Activated CD4-positive, alpha-beta T cell treated with anti-CD3 and anti-CD28 coated beads, Interleukin-2, amount 10 ng/mL, durations not matched to agents 7 days and 5 days (primary cell): ENCODE data around the gene PCDHA13. TPM values are rescaled to one million over a fixed set of nuclear protein-coding genes. Genes with fewer than 3 reads are reported as not detected.
"Not testable (repeated sequence)": the region's sequence is repeated elsewhere in the genome, so short reads cannot be mapped to it uniquely, and the experiment has no call there.

Source experiments
- CTCF ChIA-PET: fragments of 350-600 bp; sonication (Branson Sonifier 250); formaldehyde crosslinking; loops from one replicate; lab custom pipeline; 2021; ENCODE audit warnings: antibody characterized with exemption; lab: Charles Lee
- POLR2A ChIA-PET: fragments of 350-600 bp; sonication (Branson Sonifier 250); formaldehyde crosslinking; loops from one replicate; lab custom pipeline; 2021; ENCODE audit warnings: antibody characterized with exemption; lab: Charles Lee
- DNase-seq: peaks from one replicate; pipeline ENCODE4 v3.0.0-alpha.2; 2020
- H3K27ac Mint-ChIP-seq: one replicate; pipeline ENCODE4 v1.8.0; 2021; ENCODE audit warnings: mild to moderate bottlenecking, moderate library complexity, mixed read lengths
- H3K27me3 Mint-ChIP-seq: one replicate; pipeline ENCODE4 v1.8.0; 2021; ENCODE audit warnings: mixed read lengths
- H3K36me3 Mint-ChIP-seq: one replicate; pipeline ENCODE4 v1.8.0; 2021; ENCODE audit warnings: low read depth, mixed read lengths
- H3K4me1 Mint-ChIP-seq: one replicate; pipeline ENCODE4 v1.8.0; 2021; ENCODE audit warnings: mixed read lengths
- H3K4me3 Mint-ChIP-seq: one replicate; pipeline ENCODE4 v1.8.0; 2021; ENCODE audit warnings: mild to moderate bottlenecking, moderate library complexity, mixed read lengths
- H3K9me3 Mint-ChIP-seq: one replicate; pipeline ENCODE4 v1.8.0; 2021; ENCODE audit warnings: mixed read lengths
- total RNA-seq, 2 experiments: library from RNA; stranded (reverse); gene quantifications; one replicate each; pipeline ENCODE4 v1.2.3, GENCODE V29; 2021

The PCDHA13 gene
- total RNA-seq, result not detected

DNA sequence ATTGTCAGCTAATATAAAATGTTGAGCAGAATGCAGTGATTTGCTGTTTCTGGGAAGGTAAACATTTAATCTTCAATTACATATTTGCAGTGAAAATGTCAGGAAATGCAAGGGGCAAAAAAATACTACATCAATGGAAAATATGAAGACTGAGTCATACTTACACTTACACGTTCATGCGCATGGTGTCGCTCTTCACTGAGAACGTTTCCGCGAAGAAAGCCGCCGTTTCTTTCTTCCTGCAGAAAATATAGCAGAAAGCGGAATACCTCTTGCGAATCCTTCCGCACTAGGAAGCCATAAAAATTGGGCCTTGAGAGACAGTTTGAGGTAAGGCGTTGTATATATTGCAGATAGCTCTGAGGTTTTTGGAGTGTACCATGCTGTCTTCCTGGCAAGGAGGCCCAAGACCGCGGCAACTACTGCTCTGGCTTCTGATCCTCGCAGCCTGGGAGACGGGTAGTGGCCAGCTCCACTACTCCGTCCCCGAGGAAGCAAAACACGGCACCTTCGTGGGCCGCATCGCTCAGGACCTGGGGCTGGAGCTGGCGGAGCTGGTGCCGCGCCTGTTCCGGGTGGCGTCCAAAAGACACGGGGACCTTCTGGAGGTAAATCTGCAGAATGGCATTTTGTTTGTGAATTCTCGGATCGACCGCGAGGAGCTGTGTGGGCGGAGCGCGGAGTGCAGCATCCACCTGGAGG is at the start of gene PCDHA13:
Gene PCDHA13 (plus strand): TSS at position 236 of the 702 bp plus-strand sequence. CDS start 145 bp downstream, at position 381.
- H3K4me1 Mint-ChIP-seq, result no peaks in the 10 kb centered on the region
- DNase-seq, result no peak
- POLR2A ChIA-PET, result no interaction called here
- CTCF ChIA-PET, result no interaction called here
- no peaks in the 10 kb centered on the region for H3K36me3 Mint-ChIP-seq
- peaks cover 14% of the 10 kb centered on the region for H3K9me3 Mint-ChIP-seq
- H3K27me3 Mint-ChIP-seq, result peaks cover 4% of the 10 kb centered on the region
- H3K4me3 Mint-ChIP-seq, result peak within 1 kb of the TSS; percentile 28
- no peak within 1 kb of the TSS for H3K27ac Mint-ChIP-seq

GRCh38 chr5:140833993-140834392 is 47.9 kb upstream of the PCDHA13 start, which contains the start of gene PCDHA7:
TSS of gene PCDHA7 (plus strand) at chr5:140834269. CDS start at chr5:140834384, 115 bp downstream.
- CTCF ChIA-PET, result no interaction called here
- no peak within 1 kb of the TSS for H3K4me3 Mint-ChIP-seq
- peaks cover 6% of the 10 kb centered on the region for H3K9me3 Mint-ChIP-seq
- DNase-seq, result no peak
- H3K36me3 Mint-ChIP-seq, result no peaks in the 10 kb centered on the region
- H3K27ac Mint-ChIP-seq, result no peak within 1 kb of the TSS
- peaks cover 2% of the 10 kb centered on the region for H3K27me3 Mint-ChIP-seq
- POLR2A ChIA-PET, result no interaction called here
- H3K4me1 Mint-ChIP-seq, result no peaks in the 10 kb centered on the region

GRCh38 chr5:140834439-140835008 is 47.4 kb upstream of the PCDHA13 start:
- DNase-seq, H3K36me3 Mint-ChIP-seq, H3K27ac Mint-ChIP-seq, H3K4me1 Mint-ChIP-seq, H3K4me3 Mint-ChIP-seq, H3K9me3 Mint-ChIP-seq, POLR2A ChIA-PET, H3K27me3 Mint-ChIP-seq, CTCF ChIA-PET: not testable (repeated sequence)

- Mint-ChIP-seq H3K36me3 (no peaks in the 10 kb centered on the region), H3K27ac (no peak overlapping the region), H3K4me1 (no peaks in the 10 kb centered on the region), H3K4me3 (no peak overlapping the region), H3K27me3 (peaks cover 2% of the 10 kb centered on the region), H3K9me3 (peaks cover 13% of the 10 kb centered on the region)
- POLR2A ChIA-PET, result no interaction called here
- CTCF ChIA-PET, result no interaction called here
- DNase-seq, result no peak
These were observed 46.1 kb upstream of the PCDHA13 start for GRCh38 chr5:140835622-140836510.

DNA sequence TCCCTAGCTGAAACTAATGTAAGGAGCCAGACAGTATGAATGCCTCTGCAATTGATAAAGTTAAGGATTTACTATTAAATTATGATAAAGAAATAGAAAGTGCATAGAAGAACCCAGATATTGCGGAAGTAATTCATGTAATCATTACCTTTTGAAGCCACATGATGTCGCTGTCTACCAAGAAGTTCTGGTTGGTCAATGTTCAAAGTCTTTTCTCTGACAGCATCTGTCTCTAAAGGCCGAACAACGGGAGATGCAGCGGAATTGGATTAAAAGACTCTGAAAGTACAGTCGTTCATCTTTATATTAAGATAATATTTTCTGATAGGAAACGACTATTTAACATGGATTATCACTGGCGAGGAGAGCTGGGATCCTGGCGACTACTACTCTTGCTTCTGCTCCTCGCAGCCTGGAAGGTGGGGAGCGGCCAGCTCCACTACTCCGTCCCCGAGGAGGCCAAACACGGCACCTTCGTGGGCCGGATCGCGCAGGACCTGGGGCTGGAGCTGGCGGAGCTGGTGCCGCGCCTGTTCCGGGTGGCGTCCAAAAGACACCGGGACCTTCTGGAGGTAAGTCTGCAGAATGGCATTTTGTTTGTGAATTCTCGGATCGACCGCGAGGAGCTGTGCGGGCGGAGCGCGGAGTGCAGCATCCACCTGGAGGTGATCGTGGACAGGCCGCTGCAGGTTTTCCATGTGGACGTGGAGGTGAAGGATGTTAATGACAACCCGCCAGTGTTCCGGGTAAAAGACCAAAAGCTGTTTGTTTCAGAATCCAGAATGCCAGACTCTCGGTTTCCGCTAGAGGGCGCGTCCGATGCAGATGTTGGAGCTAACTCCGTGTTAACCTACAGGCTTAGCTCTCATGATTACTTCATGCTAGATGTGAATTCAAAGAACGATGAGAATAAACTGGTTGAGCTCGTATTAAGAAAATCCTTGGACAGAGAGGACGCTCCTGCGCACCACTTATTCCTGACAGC is 40.7 kb upstream of the PCDHA13 start, which contains the start of gene PCDHA8:
Gene PCDHA8 (plus strand): TSS at position 210 of the 985 bp plus-strand sequence. CDS start 135 bp downstream, at position 345.
- POLR2A ChIA-PET, result no interaction called here
- CTCF ChIA-PET, result interaction anchor here (1.0 to 1.1 kb wide), 4 partner anchors 12 to 556 kb away, joined by 3 to 4 read pairs (median 3); partner anchors contain the start of gene PCDHGB5
- Mint-ChIP-seq H3K36me3 (no peaks in the 10 kb centered on the region), H3K9me3 (peaks cover 18% of the 10 kb centered on the region), H3K4me3 (peak within 1 kb of the TSS; percentile 22), H3K27me3 (no peaks in the 10 kb centered on the region), H3K27ac (no peak within 1 kb of the TSS), H3K4me1 (no peaks in the 10 kb centered on the region)
- DNase-seq, result no peak

- POLR2A ChIA-PET, result no interaction called here
- H3K9me3 Mint-ChIP-seq, result peaks cover 28% of the 10 kb centered on the region
- H3K4me3 Mint-ChIP-seq, result no peak overlapping the region
These were observed 38.9 kb upstream of the PCDHA13 start for GRCh38 chr5:140842798-140843733.

DNA sequence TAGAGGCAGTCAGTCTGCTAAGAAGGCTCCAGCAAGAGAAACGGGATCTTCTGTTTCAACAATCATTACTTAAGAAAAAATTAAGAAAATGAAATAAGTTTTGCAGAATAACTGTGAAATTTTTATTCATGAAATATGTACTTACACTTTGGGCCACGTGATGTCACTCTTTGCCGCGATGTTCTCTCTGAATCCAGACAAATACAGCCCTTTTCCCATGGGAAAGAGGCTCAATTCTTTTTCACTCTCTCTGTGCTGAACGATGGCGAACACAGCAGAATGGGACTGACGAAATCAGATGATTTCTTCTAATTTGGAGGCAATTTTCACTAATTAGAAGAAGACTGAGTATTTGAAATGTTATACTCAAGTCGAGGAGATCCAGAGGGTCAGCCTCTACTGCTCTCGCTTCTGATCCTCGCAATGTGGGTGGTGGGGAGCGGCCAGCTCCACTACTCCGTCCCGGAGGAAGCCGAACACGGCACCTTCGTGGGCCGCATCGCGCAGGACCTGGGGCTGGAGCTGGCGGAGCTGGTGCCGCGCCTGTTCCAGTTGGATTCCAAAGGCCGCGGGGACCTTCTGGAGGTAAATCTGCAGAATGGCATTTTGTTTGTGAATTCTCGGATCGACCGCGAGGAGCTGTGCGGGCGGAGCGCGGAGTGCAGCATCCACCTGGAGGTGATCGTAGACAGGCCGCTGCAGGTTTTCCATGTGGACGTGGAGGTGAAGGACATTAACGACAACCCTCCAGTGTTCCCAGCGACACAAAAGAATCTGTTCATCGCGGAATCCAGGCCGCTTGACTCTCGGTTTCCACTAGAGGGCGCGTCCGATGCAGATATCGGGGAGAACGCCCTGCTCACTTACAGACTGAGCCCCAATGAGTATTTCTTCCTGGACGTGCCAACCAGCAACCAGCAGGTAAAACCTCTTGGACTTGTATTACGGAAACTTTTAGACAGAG is 33.5 kb upstream of the PCDHA13 start, which contains the start of gene PCDHA9:
Gene PCDHA9 (plus strand): TSS at position 244 of the 964 bp plus-strand sequence. CDS start 114 bp downstream, at position 358.
- peaks cover 18% of the 10 kb centered on the region for H3K9me3 Mint-ChIP-seq
- H3K4me1 Mint-ChIP-seq, POLR2A ChIA-PET, DNase-seq, H3K4me3 Mint-ChIP-seq, CTCF ChIA-PET, H3K27ac Mint-ChIP-seq, H3K36me3 Mint-ChIP-seq, H3K27me3 Mint-ChIP-seq: not testable (repeated sequence)

More at GRCh38 chr5:140842798-140843733, 38.9 kb upstream of the PCDHA13 start:
- no peaks in the 10 kb centered on the region for H3K4me1 Mint-ChIP-seq
- H3K36me3 Mint-ChIP-seq, result no peaks in the 10 kb centered on the region
- CTCF ChIA-PET, result no interaction called here
- no peak for DNase-seq
- no peak overlapping the region for H3K27ac Mint-ChIP-seq
- H3K27me3 Mint-ChIP-seq, result peaks cover 2% of the 10 kb centered on the region

GRCh38 chr5:140849831-140850634 is 31.9 kb upstream of the PCDHA13 start:
- CTCF ChIA-PET, H3K27ac Mint-ChIP-seq, H3K4me3 Mint-ChIP-seq: not testable (repeated sequence)

DNA sequence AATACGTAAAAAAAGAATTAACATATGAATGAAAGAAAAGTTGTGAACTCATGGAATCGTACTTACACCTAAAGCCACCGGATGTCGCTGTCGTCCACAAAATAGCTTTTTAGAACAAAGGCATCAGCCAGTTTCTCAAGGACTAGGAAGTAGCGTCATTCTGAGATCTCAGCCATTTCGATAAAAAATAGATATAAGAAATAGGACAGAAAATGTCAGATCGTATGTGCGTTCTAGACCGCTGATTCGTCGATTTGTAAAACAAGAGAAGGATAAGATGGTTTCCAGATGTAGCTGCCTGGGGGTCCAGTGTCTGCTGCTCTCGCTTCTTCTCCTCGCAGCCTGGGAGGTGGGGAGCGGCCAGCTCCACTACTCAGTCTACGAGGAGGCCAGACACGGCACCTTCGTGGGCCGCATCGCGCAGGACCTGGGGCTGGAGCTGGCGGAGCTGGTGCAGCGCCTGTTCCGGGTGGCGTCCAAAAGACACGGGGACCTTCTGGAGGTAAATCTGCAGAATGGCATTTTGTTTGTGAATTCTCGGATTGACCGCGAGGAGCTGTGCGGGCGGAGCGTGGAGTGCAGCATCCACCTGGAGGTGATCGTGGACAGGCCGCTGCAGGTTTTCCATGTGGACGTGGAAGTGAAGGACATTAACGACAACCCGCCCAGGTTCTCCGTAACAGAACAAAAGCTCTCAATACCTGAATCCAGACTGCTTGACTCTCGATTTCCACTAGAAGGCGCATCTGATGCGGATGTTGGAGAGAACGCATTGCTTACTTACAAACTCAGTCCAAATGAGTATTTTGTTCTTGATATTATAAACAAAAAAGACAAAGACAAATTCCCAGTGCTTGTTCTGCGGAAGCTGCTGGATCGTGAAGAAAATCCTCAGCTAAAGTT is 25.9 kb upstream of the PCDHA13 start, which contains the start of gene PCDHA10:
Gene PCDHA10 (plus strand): TSS at position 126 of the 903 bp plus-strand sequence. CDS start 152 bp downstream, at position 278.
- H3K9me3 Mint-ChIP-seq, result peaks cover 21% of the 10 kb centered on the region
- ChIA-PET CTCF (no interaction called here), POLR2A (no interaction called here)
- H3K27ac Mint-ChIP-seq, result peak within 1 kb of the TSS; percentile 6
- H3K4me3 Mint-ChIP-seq, result no peak within 1 kb of the TSS
- DNase-seq, result no peak
- no peaks in the 10 kb centered on the region for H3K27me3 Mint-ChIP-seq
- peaks cover 3% of the 10 kb centered on the region for H3K36me3 Mint-ChIP-seq
- no peaks in the 10 kb centered on the region for H3K4me1 Mint-ChIP-seq

More at GRCh38 chr5:140849831-140850634, 31.9 kb upstream of the PCDHA13 start:
- H3K36me3 Mint-ChIP-seq, H3K27me3 Mint-ChIP-seq, POLR2A ChIA-PET, H3K4me1 Mint-ChIP-seq, DNase-seq: not testable (repeated sequence)
- peaks cover 14% of the 10 kb centered on the region for H3K9me3 Mint-ChIP-seq
